Mammary epithelial cell (primary cell): ENCODE results near the gene ATP6V1G3.

Source experiments
- EZH2 ChIP-seq: IDR thresholded peaks from 2 replicates; pipeline ENCODE4 v1.6.1; 2012; ENCODE audit warnings: low read length, inconsistent platforms, borderline replicate concordance
- TF ChIP-seq, protein P1 (sequence below), 2 donors: IDR thresholded peaks in 1 of 2; conservative IDR thresholded peaks in 1 of 2; 2 replicates each; pipeline ENCODE4 v1.5.1; 2011 to 2012; ENCODE audit warnings: inconsistent platforms in 2 of 2, low read length in 2 of 2, mild to moderate bottlenecking in 2 of 2, control low read depth in 1 of 2, low read depth in 1 of 2; ENCODE audit not compliant: insufficient read depth in 1 of 2; ENCODE audit errors: extremely low read depth in 1 of 2

DNA sequence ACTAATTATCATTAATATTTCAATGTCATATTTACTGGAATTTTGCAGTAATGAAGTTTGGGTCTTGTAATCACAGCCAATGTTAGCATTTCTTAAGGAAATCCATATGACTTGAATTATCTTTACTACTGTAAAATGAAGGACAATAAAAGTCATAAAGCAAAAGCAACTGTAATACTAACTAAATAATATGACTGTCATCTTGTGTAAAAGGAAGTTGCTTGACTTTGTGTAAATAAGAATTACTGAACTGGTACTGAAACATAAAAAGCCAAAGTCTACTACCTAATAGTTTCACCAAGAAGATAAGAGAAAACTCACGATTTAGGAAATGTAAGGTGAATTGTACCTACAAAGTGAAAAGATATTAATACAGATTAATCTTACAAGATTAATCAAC lies 57.5 kb downstream of the ATP6V1G3 start:
- TF ChIP-seq, protein P1, sequence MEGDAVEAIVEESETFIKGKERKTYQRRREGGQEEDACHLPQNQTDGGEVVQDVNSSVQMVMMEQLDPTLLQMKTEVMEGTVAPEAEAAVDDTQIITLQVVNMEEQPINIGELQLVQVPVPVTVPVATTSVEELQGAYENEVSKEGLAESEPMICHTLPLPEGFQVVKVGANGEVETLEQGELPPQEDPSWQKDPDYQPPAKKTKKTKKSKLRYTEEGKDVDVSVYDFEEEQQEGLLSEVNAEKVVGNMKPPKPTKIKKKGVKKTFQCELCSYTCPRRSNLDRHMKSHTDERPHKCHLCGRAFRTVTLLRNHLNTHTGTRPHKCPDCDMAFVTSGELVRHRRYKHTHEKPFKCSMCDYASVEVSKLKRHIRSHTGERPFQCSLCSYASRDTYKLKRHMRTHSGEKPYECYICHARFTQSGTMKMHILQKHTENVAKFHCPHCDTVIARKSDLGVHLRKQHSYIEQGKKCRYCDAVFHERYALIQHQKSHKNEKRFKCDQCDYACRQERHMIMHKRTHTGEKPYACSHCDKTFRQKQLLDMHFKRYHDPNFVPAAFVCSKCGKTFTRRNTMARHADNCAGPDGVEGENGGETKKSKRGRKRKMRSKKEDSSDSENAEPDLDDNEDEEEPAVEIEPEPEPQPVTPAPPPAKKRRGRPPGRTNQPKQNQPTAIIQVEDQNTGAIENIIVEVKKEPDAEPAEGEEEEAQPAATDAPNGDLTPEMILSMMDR (conservative IDR thresholded peaks at IDR 0.05 in 1 of 2, IDR thresholded peaks at IDR 0.05 in 1 of 2; ENCODE audit: extremely low read depth in 1 of 2, insufficient read depth in 1 of 2, low read depth in 1 of 2, low read length in 2 of 2), result no peak
- TF ChIP-seq EZH2, result no peak
